HT1080 (cell line): ENCODE measurements around the gene C17orf113. TPM values are rescaled to one million over a fixed set of nuclear protein-coding genes. Genes with fewer than 3 reads are reported as not detected.
"Not testable (repeated sequence)": the region's sequence is repeated elsewhere in the genome, so short reads cannot be mapped to it uniquely, and the experiment has no call there.

Experiments used
- DNase-seq: peaks from one replicate; pipeline ENCODE4 v3.0.0-alpha.2; 2015; ENCODE audit warnings: low read depth
- total RNA-seq: library from RNA; depleted of rRNA; stranded (reverse); fragments of >200 nt; shearing (Covaris generic); gene quantifications from 2 replicates; pipeline ENCODE4 v1.2.3, GENCODE V29; 2014

Gene C17orf113
- total RNA-seq, 1 experiment from 2014 or later = 0.23 TPM

DNA sequence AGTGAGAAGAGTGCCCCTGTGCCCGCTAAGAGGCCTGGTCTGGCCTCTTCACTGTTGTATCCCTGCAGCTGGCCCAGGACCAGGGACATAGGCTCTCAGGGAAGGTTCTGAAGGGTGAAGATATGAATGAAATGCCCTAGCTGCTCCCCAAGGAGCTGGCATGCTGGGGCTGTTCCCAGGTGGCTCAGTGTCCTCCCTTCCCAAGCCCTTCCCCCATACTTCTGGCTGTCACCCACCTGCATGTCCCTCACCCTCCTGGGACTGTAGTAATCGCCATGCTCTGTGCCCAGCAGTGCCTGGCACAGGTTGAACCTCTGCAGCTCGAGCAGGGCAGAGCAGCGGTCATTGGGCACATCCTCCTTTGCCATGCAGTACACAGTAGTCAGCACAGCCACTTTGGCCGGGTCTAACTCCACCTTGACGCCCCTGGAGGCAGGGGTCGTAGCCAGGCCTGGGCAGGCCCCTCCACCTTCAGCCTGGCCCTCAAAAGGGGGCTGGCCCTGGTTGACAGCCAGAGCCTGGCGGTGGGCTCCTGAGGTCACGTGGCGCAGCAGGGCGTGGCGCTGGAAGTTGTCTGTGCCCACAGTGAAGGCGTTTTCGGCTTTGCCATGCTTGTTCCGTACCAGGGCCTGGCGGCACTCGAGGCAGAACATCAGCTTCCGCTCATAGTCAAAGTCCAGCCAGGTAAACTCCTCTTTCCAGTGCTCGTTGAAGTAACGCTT is 7.6 kb downstream of the C17orf113 start:
- no peak for DNase-seq

DNA sequence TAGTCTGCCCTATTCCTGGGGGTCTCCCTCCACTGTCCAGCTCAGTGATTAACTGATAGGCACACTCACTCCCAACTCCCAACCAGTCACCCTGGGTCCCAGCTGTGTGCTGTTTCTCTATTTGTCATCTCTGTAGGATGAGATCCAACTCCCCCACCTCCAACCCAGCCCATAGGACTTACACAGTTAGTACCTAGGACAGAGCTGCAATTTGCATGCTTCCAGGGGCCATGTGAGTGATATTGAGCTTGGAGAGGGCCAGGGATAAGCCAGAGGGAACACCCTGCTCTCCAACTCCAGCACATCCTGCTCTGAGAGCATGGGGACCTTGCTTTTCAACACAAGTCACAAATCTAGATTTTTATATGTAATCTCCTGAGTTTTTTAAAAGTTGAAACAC is 8.8 kb downstream of the C17orf113 start:
- DNase-seq = no peak

DNA sequence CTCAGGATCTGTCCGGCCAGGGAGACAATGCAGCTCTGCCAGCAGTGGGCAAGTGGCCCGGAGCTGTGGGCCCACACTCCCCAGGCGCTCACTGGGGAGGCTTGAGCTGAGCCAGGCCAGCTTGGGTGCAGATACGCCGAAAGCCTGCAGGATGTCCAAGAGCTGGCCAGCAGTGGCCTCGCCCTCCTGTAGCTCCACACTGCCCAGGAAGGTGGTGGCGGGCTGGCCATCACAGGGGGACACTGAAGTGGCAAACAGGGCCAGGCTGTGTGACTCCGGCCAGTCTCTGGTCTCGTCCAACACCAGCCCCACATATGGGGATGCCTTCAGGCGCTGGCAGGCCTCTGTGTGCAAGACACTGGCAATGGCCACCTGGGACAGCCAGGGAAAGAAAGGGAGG is 9.6 kb downstream of the C17orf113 start:
- no peak for DNase-seq

DNA sequence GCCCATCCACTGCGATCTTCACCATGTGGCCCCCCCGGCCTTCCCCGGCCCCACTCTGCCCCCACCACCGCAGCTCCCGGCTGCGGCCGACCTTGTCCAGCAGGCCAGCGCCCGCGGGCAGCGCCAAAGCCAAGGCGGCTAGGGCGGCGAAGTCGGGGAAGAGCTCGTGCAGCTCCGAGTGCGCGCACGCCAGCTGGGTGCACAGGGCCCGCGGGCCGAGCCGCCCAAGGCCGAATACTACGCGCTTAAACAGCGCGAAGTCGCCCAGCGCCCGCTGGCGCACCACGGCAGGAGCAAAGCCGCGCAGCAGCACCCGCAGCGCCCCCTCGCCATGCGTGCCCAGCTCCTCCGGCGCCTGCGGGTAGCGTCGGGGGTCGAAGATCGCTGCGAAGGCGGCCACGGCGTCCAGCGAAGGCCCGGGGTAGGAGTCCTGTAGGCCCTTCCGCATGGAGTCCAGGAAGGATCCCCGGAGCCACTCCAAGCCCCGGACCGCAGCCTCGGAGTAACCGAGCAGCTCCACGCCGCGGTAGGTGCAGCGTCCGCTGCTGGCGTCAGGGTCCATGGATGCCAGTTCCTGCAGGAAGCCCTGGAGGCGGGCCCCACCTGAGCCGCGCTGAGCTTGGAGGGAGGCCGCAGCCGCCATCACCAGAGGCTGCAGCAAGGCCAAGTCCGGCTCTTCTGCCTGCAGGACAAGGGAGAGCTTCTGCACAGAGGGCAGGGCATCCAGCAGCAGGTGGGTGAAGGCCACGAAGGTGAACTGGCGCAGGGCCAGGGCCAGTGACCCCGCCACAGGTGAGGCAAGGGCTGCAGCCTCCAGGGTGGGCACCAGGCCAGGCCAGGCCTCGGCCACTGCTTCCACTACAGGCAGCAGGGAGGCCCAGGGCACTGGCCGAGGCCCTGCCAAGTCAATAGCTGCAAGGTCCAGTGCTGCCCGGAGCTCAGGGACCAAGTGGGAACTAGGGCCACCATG is 10.3 kb downstream of the C17orf113 start:
- no peak for DNase-seq

DNA sequence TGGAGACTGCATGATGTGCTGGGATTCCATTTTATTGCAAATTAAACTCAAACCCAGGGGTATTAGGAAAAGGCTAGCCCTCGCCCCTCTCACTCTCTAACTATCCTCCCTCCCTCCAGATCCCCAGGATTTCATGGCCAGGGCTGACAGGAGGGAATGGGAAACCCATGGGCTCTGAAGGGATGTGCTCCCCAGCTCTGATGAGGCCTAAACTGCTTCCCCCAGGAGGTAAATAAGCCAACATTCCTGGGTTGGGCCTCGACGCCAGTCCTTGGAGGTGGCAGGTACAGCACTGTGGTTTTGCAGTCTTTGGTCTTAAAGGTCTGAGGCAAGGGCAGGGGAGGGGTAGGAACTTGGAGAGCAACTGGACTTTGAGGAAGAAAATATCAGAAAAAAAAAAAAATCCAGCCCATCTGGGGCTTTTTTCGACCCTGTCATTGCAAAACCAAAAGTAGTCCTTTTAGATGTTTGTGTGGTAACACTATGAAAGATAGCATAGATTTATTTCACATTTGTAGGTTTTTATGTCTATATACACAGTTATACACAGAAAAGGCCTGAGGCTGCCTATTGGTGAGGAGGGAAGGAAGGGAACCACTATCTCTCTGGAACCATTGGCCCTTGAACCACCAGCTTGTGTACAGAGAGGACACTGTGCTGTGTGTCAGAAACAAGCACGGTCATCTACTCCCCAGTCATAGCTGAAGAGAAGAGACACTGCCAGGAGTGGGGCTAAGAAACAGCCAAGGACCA is 12.0 kb downstream of the C17orf113 start:
- no peak for DNase-seq

DNA sequence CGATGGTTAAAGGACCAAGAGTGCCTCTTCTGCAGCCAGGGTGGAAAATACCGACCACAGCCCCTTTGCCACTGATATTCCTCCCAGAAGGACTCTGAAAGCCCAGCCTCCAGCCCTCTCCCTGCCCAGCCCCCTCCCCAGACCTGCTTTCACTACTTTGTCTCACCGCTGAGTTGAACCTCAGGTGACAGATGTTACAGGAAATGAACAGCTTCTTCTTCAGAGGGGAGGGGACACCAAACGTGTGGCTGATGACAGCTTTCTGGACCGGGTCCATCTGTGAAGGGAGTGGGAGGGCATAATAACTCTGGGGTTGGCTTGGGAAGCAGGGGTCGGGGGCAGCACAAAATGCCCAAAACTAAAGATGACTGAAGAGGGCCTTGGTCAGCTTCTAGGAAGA is 16.3 kb downstream of the C17orf113 start:
- DNase-seq = no peak

DNA sequence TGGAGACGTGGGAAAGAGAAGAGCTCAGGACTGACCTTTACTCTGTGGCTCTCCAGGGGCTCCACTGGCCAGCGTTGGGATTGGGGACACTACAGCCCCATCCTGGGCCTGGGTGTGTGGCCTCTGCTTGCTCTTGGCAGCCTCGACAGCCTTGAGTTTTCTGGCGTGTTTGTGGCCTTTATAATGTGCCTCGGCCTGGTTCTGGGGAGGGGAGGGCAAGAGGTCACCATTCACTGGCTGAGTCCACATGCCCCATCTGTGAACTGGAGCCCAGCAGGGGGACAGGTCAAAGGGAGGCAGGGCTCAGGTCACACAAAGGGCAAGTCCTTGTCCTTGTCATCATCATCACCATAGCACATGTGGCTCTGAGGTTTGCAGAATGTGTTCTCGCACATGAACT is 18.8 kb downstream of the C17orf113 start:
- no peak for DNase-seq

DNA sequence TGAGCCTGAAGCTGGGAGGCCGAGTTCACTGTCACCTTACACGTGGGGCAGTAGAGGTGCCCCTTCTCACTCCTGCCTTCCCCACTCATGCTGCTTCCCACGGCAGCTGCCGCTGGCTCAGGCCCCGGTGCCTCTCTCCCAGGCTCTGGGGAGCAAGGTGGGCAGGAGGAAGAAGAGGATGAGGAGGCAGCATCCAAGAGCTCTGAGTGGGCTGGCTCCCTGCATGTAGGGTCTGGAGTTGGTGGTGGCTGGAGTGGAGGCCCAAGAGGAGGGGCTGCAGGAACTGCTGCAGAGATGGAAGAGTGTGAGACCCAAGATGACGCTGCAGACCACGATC is 21.6 kb downstream of the C17orf113 start:
- DNase-seq = no peak

DNA sequence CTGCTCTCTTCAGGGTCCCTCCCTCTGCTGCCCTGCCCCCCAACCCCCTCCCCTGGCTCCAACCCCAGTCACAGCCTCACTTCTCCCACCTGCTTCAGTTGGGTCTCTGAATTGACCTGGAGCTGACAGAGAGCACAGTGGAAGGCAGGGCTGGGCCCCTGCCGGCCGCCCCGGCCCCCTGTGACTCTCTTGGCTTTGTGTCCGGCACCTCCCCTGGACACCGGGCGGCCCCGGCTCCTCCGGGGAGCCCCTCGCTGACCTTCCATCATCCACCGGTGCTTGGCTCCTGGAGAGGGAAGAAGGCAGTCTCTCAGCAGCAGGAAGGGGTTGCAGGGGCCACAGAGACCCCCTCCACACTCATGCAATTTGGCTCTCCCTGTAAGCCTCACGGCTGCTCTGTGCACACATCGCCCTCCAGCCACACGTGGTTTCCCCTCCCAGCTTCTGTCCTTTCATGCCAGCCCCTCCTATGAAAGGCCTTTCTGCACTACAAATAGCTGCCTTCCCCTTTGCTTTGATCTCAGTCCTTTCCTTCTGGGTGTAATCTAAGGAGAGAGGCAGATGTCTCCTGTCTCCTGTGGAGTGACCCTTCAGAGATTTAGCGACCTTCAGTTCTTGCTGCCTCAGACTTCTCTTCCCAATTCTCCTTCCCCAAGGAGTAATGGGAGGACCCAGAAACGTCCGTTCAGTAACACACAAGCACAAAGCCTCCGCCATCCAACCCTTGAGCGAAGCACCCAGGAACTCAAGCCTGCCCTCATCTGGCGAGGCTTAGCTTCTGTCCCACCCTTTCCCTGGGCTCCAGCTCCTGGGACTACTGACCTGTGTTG is 22.2 kb downstream of the C17orf113 start:
- DNase-seq = no peak

DNA sequence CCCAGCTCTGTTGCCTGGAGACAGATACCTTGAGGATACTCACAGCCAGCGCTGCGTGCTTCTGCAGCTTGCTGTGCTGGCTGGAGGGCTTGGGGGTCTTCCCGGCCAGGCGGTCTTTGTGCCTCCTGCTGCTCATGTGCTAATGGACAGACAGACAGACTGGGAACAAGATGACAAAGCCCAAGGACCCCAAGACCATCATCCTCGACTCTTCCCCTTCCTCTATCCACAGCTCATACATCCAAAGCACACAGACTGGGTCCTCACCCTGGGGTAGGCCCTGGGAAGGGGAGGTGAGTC is 22.9 kb downstream of the C17orf113 start:
- no peak for DNase-seq

DNA sequence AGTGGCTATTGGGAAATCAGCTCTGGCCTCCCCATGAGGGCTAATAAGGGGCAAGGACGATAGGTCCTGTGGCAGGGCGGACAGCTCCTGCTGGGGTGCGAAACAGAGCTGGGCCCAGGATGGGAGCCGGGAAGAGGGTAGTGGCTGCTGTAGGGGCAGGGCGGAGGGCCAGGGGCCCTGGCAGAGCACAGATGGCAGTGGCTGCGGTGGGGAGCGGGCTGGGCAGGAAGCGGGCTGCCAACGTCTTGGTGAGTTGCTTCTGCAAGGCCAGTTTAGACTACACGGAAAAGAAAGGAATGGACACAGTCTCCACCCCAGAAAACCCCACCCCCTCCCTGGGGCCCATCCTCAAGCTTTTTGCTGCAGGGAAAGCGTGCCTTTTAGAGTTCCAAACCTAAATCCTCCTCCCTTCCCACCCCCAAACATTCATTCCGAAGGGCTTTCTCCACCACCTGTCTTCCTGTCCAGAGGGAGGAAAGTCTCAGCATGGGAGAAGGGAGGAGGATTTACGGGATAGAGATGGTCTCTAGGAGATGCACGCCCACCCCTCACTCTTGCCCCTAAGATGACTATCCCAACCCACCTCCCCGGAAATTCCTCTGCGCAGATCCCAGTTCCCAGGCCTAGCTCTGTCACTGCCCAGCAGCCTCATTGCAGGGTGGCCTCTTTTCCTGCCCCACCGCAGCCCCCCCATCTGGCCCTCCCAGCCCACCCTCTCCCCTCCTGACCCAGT is 23.4 kb downstream of the C17orf113 start:
- DNase-seq = no peak

DNA sequence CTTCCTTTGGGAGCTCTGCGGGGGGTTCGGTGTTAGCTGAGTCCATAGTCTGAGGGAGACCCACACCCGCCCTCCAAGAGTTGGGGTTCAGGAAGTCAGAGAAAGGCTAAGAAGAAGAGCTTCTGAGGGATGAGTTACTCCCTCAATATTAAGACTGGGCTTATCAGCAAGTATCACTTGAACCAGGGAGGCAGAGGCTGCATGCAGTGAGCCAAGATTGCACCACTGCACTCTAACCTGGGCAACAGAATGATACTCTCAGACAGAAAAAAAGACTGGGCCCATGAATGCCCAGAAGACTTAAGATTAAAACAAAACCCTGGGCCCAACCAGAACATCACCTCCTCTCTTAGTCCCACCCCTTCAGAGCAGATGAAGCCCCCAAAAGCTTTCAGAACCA is 24.5 kb downstream of the C17orf113 start:
- no peak for DNase-seq

DNA sequence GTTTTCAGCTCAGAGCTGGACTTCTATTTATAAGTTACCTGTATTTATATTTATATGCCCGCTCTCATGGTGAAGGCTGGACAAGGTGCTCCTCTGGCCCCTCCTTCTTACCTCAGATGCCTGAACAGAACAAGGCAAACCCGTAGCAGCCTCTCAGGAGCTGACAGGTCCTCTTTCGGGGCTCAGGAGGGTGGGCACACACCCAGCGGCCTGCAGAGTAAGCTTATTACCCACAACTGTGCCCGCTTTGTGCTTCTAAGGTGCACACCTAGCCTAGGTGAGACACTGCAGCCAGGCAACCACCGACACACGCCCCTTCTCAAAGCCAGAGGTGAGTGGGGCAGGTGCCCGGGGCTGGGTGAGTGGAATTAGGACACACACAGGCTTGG is 25.2 kb downstream of the C17orf113 start:
- no peak for DNase-seq

DNA sequence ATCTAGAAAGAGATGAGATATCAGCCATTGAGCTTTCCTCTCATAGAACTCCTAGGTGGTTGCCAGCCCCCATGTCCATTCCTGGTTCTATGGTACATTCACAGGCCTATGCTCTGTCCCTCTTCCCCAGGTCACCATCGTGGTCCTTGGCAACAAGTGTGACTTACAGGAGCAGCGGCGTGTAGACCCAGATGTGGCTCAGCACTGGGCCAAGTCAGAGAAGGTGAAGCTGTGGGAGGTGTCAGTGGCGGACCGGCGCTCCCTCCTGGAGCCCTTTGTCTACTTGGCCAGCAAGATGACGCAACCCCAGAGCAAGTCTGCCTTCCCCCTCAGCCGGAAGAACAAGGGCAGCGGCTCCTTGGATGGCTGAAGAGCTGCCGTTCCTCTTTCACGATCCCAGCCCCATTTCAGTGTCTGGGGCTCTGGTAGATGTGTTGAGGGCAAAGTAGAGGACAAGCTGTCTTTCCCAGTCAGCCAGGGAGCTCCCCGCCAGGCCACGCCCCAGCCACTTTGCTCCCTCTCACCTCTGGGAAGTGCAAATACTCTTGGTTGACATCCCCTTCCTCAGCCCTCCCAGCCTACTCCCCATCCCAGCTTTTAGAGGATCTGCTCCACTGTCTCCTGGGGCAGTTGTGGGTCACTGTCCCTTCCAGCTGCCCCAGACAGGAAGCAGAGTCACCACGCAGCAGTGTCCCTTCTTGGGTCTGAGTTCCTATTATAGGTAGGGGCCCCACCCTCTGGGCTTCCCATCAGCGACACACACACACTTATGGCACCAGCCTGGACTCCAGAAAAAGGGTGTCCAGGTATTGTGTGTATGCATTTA is 26.7 kb downstream of the C17orf113 start:
- DNase-seq = no peak

DNA sequence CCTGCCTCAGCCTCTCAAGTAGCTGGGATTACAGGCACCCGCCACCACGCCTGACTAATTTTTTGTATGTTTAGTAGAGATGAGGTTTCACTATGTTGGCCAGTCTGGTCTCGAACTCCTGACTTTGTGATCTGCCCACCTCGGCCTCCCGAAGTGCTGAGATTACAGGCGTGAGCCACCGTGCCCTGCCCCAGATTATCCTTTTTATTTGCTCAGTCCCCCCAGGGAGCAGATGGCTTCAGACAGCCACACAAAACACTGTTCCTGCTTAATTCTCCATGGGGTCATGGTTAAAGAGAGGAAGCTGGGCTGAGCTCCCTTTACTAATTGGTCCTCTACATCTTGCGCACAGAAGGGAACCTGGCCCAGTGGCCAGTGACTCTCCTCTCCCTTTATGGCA is 29.6 kb downstream of the C17orf113 start:
- DNase-seq = not testable (repeated sequence)

DNA sequence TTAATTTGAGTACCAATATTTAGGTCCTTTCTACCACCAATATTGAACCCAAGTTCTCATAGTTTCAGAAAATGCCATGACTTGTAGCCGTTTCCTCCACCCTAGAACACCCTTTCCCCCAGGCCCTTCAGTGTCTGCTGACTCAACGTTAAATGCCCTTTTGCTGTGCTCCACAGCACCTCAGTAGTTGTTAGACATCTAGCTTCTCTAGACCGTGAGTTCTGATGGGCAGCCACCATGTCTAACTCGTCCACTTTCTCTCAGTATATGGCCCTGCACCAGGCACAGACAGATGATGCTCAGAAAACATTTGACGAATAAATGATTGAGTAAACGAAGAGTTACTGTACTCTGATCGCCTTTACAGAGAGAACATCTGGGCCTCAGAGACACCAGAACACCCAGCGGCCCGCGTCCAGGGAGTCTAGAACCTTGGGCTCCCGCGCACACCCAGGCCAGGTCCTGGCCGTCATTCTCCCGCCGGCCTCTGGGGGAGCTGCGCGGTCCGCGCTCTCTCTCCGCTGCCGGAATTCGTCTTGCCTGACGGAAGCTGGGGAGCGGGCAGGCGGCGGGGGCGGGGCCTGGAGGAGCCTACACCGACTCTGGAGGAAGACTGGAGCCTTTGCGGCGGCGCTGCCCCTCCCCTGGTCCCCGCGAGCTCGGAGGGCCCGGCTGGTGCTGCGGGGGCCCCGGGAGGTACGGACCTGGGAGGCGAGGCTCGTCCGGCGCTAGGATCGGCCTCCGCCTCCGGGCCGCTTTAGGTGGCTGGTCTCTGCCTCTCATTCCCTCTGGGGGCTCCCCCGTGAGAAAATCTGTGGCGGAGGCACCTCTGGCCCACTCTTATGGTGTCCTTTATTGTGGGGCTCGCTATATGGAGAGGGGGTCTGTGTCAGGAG is 30.6 kb downstream of the C17orf113 start, which contains the start of gene NKIRAS2:
TSS of gene NKIRAS2 (plus strand) at position 582 of the 896 bp plus-strand sequence. CDS start 1,488 bp downstream, outside the sequence.
- DNase-seq = peak; percentile 83

DNA sequence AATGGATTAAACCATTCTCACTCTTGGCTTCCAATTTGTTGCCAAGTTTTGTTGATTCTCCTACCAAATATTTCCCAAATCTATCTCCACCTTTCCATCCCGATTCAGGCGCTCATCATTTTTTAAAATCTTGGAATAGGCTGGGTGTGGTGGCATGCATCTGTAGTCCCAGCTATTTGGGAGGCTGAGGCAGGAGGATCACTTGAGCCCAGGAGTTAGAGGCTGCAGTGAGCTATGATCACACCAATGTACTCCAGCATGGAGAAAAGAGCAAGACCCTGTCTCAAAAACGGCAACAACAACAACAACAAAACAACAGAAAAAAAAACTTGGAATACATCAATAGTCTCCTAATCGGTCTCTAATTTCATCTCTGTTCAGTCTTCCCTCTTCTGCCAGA is 31.4 kb downstream of the C17orf113 start:
- DNase-seq = no peak

DNA sequence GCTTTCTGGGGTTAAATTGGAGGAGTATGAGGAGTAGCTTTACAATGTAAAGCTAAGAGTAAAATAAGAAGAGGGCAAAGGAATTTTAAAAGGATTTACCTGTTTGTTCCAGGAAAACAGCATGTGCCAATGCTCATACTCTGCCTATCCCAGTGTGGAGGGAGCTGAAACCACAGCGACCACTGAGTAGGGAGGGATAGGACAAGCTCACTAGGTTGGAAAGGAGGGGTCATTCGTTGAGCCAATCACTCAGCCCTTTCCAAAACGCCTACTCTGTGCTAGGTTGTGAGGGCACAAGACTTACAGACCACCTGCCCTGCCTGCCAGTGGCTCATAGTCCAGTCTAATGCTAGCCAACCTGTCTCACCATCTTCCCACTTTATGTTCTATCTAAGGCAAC is 32.1 kb downstream of the C17orf113 start:
- peak; percentile 55 for DNase-seq

DNA sequence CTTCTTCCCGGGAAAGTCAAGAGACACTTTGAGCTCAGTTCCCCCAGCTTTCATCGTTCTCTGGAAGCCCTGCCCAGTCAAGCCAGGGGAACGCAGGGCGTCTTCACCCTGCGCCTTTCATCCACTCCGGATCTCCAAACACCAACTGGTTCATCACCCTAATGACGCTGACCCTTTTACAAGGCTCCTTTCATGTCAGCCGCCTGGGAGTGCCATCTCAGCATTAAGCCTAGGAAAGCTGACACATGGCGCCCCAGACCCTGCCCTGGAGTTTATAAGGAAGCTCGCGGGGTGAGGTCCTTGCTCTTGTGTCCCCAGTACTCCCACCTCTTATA is 32.6 kb downstream of the C17orf113 start:
- no peak for DNase-seq
